IMR-90 (cell line): ENCODE data around the gene BCAT1. TPM values are rescaled to one million over a fixed set of nuclear protein-coding genes. Genes with fewer than 3 reads are reported as not detected.

Experiments used
- ATAC-seq: fragments of 200-7000 bp; cut with Tn5 transposase; 2 replicates; pipeline ENCODE4 v1.9.1; 2020; ENCODE audit warnings: low read depth, mild to moderate bottlenecking, moderate library complexity
- BruUV-seq: library from RNA; stranded (reverse); fragments of 400-500 nt; replicated peaks from 2 replicates; lab custom pipeline; 2021; lab: Mats Ljungman, UMichigan
- CTCF ChIA-PET: fragments of 300-600 bp; formaldehyde crosslinking; extraction: SDS; loops from one replicate; lab custom pipeline; 2021; ENCODE audit warnings: antibody characterized with exemption; lab: Yijun Ruan, JAX
- POLR2A ChIA-PET: fragments of 300-600 bp; sonication (Branson Sonifier 250); formaldehyde crosslinking; loops from one replicate; lab custom pipeline; 2022; ENCODE audit warnings: antibody characterized with exemption; ENCODE audit not compliant: unreplicated experiment; lab: Charles Lee
- DNase-seq: peaks from one replicate; pipeline ENCODE4 v3.0.0; 2013
- H2AFZ ChIP-seq: replicated peaks from 2 replicates; pipeline ENCODE3; 2013; ENCODE audit warnings: low read length, mild to moderate bottlenecking; ENCODE audit not compliant: poor library complexity
- H2AK5ac ChIP-seq: 2 replicates; pipeline ENCODE4 v1.6.1; 2013; ENCODE audit warnings: low read depth, low read length, inconsistent platforms
- H2AK9ac ChIP-seq: replicated peaks from 2 replicates; pipeline ENCODE3; 2013; ENCODE audit warnings: mild to moderate bottlenecking, low read depth, low read length, moderate library complexity; ENCODE audit not compliant: poor library complexity
- H2BK120ac ChIP-seq: 2 replicates; pipeline ENCODE4 v1.6.1; 2013; ENCODE audit warnings: low read depth, low read length, inconsistent platforms
- H2BK15ac ChIP-seq: 3 replicates; pipeline ENCODE4 v1.6.1; 2013; ENCODE audit warnings: low read depth, low read length, inconsistent platforms
- H2BK20ac ChIP-seq: 2 replicates; pipeline ENCODE4 v1.6.1; 2013; ENCODE audit warnings: low read depth, mild to moderate bottlenecking, inconsistent platforms, low read length, moderate library complexity
- H2BK5ac ChIP-seq: 2 replicates; pipeline ENCODE4 v1.6.1; 2013; ENCODE audit warnings: mild to moderate bottlenecking, low read depth, low read length, inconsistent platforms; ENCODE audit not compliant: poor library complexity, severe bottlenecking
- H3K14ac ChIP-seq: replicated peaks from 2 replicates; pipeline ENCODE4 v1.6.1; 2013; ENCODE audit warnings: low read depth, low read length, inconsistent platforms
- H3K18ac ChIP-seq: 2 replicates; pipeline ENCODE4 v1.6.1; 2013; ENCODE audit warnings: low read depth, low read length, control low read depth
- H3K23ac ChIP-seq: 2 replicates; pipeline ENCODE4 v1.6.1; 2013; ENCODE audit warnings: low read depth, low read length, inconsistent platforms
- H3K27ac ChIP-seq: 2 replicates; pipeline ENCODE4 v1.5.1; 2013; ENCODE audit warnings: mild to moderate bottlenecking, control low read depth, low read length; ENCODE audit not compliant: insufficient read depth
- H3K27me3 ChIP-seq: 2 replicates; pipeline ENCODE4 v1.6.1; 2013; ENCODE audit warnings: low read length; ENCODE audit not compliant: control insufficient read depth, insufficient read depth
- H3K36me3 ChIP-seq: 2 replicates; pipeline ENCODE4 v1.6.1; 2013; ENCODE audit warnings: low read length, mixed read lengths; ENCODE audit not compliant: control insufficient read depth, insufficient read depth
- H3K4ac ChIP-seq: 2 replicates; pipeline ENCODE4 v1.6.1; 2013; ENCODE audit warnings: low read depth, low read length, inconsistent platforms
- H3K4me1 ChIP-seq: 2 replicates; pipeline ENCODE4 v1.6.1; 2013; ENCODE audit warnings: low read length, mixed read lengths; ENCODE audit not compliant: control insufficient read depth, insufficient read depth
- H3K4me2 ChIP-seq: 2 replicates; pipeline ENCODE4 v1.6.1; 2013; ENCODE audit warnings: low read depth, mild to moderate bottlenecking, control low read depth, low read length, moderate library complexity
- H3K4me3 ChIP-seq: 2 replicates; pipeline ENCODE4 v1.5.1; 2013; ENCODE audit warnings: low read depth, mild to moderate bottlenecking, control low read depth, low read length, moderate library complexity; ENCODE audit not compliant: insufficient read depth
- H3K56ac ChIP-seq: 2 replicates; pipeline ENCODE4 v1.6.1; 2013; ENCODE audit warnings: low read length, inconsistent platforms; ENCODE audit not compliant: insufficient read depth; ENCODE audit errors: extremely low read depth
- H3K79me1 ChIP-seq, 2 experiments: 2 replicates each; pipeline ENCODE4 v1.6.1; 2013; ENCODE audit warnings: low read length in 2 of 2, inconsistent platforms in 1 of 2, low read depth in 1 of 2
- H3K9ac ChIP-seq: 2 replicates; pipeline ENCODE4 v1.6.1; 2013; ENCODE audit warnings: low read depth, low read length, control low read depth
- H3K9me1 ChIP-seq: 2 replicates; pipeline ENCODE4 v1.6.1; 2013; ENCODE audit warnings: low read length, inconsistent platforms; ENCODE audit not compliant: insufficient read depth
- H3K9me3 ChIP-seq: 2 replicates; pipeline ENCODE4 v1.6.1; 2013; ENCODE audit warnings: low read length; ENCODE audit not compliant: control insufficient read depth, insufficient read depth
- H4K20me1 ChIP-seq: 2 replicates; pipeline ENCODE4 v1.6.1; 2013; ENCODE audit warnings: low read length, inconsistent platforms; ENCODE audit not compliant: insufficient read depth
- H4K5ac ChIP-seq: 2 replicates; pipeline ENCODE4 v1.6.1; 2013; ENCODE audit warnings: mild to moderate bottlenecking, low read depth, low read length, control low read depth
- H4K8ac ChIP-seq, 2 experiments: 2 replicates each; pipeline ENCODE4 v1.6.1; 2013; ENCODE audit warnings: low read depth in 2 of 2, low read length in 2 of 2, control low read depth in 1 of 2, inconsistent platforms in 1 of 2
- H4K91ac ChIP-seq: 2 replicates; pipeline ENCODE4 v1.6.1; 2013; ENCODE audit warnings: low read depth, low read length, inconsistent platforms; ENCODE audit not compliant: insufficient read depth
- CHD1 ChIP-seq: IDR thresholded peaks from 2 replicates; pipeline ENCODE4 v1.6.1; 2012; ENCODE audit warnings: low read depth, low read length, improper control_type of control experiment
- ELK1 ChIP-seq: fragments of 150-350 bp; IDR thresholded peaks from 2 replicates; pipeline ENCODE4 v1.6.1; 2016; ENCODE audit warnings: low read depth, mild to moderate bottlenecking, low read length, moderate library complexity, borderline replicate concordance
- MAZ ChIP-seq: IDR thresholded peaks from 2 replicates; pipeline ENCODE4 v1.6.1; 2012; ENCODE audit warnings: low read depth, mild to moderate bottlenecking, low read length, improper control_type of control experiment, moderate library complexity, borderline replicate concordance
- NFE2L2 ChIP-seq: fragments of 150-350 bp; IDR thresholded peaks from 2 replicates; pipeline ENCODE4 v1.6.1; 2016; ENCODE audit warnings: low read depth, mild to moderate bottlenecking, low read length
- USF2 ChIP-seq: fragments of 150-350 bp; IDR thresholded peaks from 2 replicates; pipeline ENCODE4 v1.6.1; 2017; ENCODE audit warnings: mild to moderate bottlenecking, antibody characterized with exemption, low read length, low read depth
- WGBS, 2 experiments: methylation state at CpG; one replicate each; pipeline versions ENCODE4 v1.1.5 to v1.1.7; 2013; ENCODE audit warnings: missing lambda C conversion rate in 2 of 2; ENCODE audit not compliant: insufficient read length in 1 of 2; ENCODE audit errors: extremely low coverage in 2 of 2; 5-methylcytosine and 5-hydroxymethylcytosine counted together
- dilution Hi-C: fragments of 300-500 bp; cut with HindIII; formaldehyde crosslinking; loops from one replicate; pipeline ENCODE4 v1.14.3; 2018; ENCODE audit warnings: low sequenced_read_pairs; ENCODE audit not compliant: unreplicated experiment
- in situ Hi-C: fragments of 300-500 bp; cut with MboI; formaldehyde crosslinking; loops from 3 replicates; pipeline ENCODE4 v1.14.3; 2019; ENCODE audit warnings: low sequenced_read_pairs, inconsistent platforms, mixed read lengths
- intact Hi-C: fragments of 100-400 bp; cut with micrococcal nuclease; formaldehyde crosslinking; loops from 2 replicates; pipeline ENCODE4 v1.10.0; 2022
- polyA plus RNA-seq, 3 experiments: library from polyadenylated mRNA; depleted of rRNA; stranded (reverse); fragments of >200 nt; gene quantifications; 2 replicates each; pipeline ENCODE4 v1.2.3, GENCODE V29; 2012; ENCODE audit warnings: low replicate concordance in 1 of 3
- total RNA-seq: library from RNA; depleted of rRNA; stranded (reverse); fragments of >200 nt; gene quantifications from 2 replicates; pipeline ENCODE4 v1.2.3, GENCODE V29; 2012

The BCAT1 gene
- total and polyA plus RNA-seq, 2 of the 4 experiments (the other 2 are of a cell fraction), result 30.4 to 683 TPM

GRCh38 chr12:24919346-24920001, 29.4 kb downstream of the BCAT1 start:
- Histone ChIP-seq H3K27ac (no peak overlapping the region), H2BK5ac (no peak overlapping the region), H3K4me2 (no peak overlapping the region), H3K9ac (no peak overlapping the region), H3K4ac (no peak overlapping the region), H2AK9ac (no peak overlapping the region), H2BK20ac (no peak overlapping the region), H3K4me1 (peaks cover 15% of the 10 kb centered on the region), H3K79me1 (peaks cover 24 to 77% of the 10 kb centered on the region in 2 experiments), H3K36me3 (no peaks in the 10 kb centered on the region), H2AFZ (no peak overlapping the region), H3K4me3 (no peak overlapping the region), H3K27me3 (no peaks in the 10 kb centered on the region), H3K9me1 (peaks cover 28% of the 10 kb centered on the region), H4K20me1 (peaks cover 63% of the 10 kb centered on the region), H3K18ac (no peak overlapping the region), H3K23ac (no peak overlapping the region), H4K91ac (no peak overlapping the region), H4K8ac (no peak overlapping the region), H2BK120ac (no peak overlapping the region), H3K14ac (no peak overlapping the region), H2BK15ac (no peak overlapping the region), H3K56ac (no peak overlapping the region), H3K9me3 (no peaks in the 10 kb centered on the region), H2AK5ac (no peak overlapping the region), H4K5ac (no peak overlapping the region)
- dilution Hi-C loops (no loop called here), intact Hi-C loops (no loop called here), in situ Hi-C loops (no loop called here)
- ATAC-seq (no peak), DNase-seq (no peak)
- ChIA-PET POLR2A (no interaction called here), CTCF (no interaction called here)
- WGBS, 2 experiments, result no CpG with 5 or more reads among the region's 4 CpGs
- no TSS peak for BruUV-seq
- TF ChIP-seq MAZ (no peak), NFE2L2 (no peak), USF2 (no peak), ELK1 (no peak), CHD1 (no peak)
